Measurements from ENCODE around the gene ANAPC16. TPM values are rescaled to one million over a fixed set of nuclear protein-coding genes. Genes with fewer than 3 reads are reported as not detected.
A peak's percentile ranks its signal among the peaks of the same experiment; 100 is the strongest.

The ANAPC16 gene
- total RNA-seq (82.4 TPM), polyA plus RNA-seq (157 TPM)

- Histone ChIP-seq H3K36me3 (ENCODE audit: insufficient read depth) (no peaks in the 10 kb centered on the region), H3K27ac (ENCODE audit: low read depth) (peak within 1 kb of the TSS; percentile 95), H3K4me3 (ENCODE audit: low read depth, low read length) (peak within 1 kb of the TSS; percentile 55), H3K4me1 (ENCODE audit: insufficient read depth) (no peaks in the 10 kb centered on the region)
- WGBS = under 1% methylated on average over 64 of the region's 64 CpGs
- DNase-seq (ENCODE audit: extremely low spot score) = peak; percentile 85
These were observed at the start of gene ANAPC16, which contains the start of gene ASCC1 for GRCh38 chr10:72215611-72216549. Gene ANAPC16, plus strand, starts transcription at chr10:72216012. Its CDS starts 7,903 bp downstream, at chr10:72223915. Gene ASCC1, minus strand, starts transcription at chr10:72216276. Its CDS starts 2,978 bp downstream, at chr10:72213298.

DNA sequence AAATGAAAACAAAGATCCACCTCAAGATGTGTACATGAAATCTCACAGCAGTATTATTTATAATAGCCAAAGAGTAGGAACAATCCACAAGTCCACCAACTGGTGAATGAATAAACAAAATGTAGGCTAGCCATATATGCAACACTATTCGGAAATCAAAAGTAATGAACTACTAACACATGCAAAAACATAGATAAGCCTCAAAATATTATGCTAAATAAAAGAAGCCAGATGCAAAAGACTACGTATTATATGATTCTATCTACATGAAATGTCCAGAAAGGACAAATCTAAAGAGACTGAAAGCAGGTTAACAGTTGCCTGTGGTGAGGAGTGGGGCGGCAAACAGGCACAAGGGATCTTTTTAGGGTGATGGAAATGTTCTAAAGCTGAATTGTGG, 48.7 kb upstream of the ANAPC16 start:
- 90% methylated on average over 3 of the region's 3 CpGs for WGBS
- no peak overlapping the region for H3K4me3 ChIP-seq (ENCODE audit: low read depth, low read length)

DNA sequence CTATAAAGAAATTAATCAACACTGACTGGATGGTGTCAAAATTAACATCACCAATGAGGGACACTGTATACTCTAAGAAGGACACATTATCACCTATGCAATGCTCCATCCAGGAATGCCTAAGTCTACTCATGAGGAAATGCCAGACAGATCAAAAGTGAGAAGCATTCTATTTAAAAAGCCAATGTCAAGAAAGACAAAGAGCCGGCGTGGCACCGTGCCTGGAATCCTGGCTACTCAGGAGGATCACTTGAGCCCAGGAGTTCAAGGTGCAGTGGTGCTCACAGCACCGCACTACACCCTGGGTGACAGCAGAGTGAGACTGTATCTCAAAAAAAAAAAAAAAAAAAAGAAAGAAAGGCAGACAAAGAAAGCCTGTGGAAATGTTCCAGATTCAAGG, 45.5 kb upstream of the ANAPC16 start:
- H3K36me3 ChIP-seq (ENCODE audit: insufficient read depth) = no peaks in the 10 kb centered on the region
- no peak for DNase-seq (ENCODE audit: extremely low spot score)
- no peak overlapping the region for H3K27ac ChIP-seq (ENCODE audit: low read depth)
- 88% methylated on average over 4 of the region's 4 CpGs for WGBS
- no peaks in the 10 kb centered on the region for H3K4me1 ChIP-seq (ENCODE audit: insufficient read depth)
- no peak overlapping the region for H3K4me3 ChIP-seq (ENCODE audit: low read depth, low read length)

More for the DNA sequence above, 48.7 kb upstream of the ANAPC16 start:
- Histone ChIP-seq H3K4me1 (ENCODE audit: insufficient read depth) (no peaks in the 10 kb centered on the region), H3K36me3 (ENCODE audit: insufficient read depth) (no peaks in the 10 kb centered on the region), H3K27ac (ENCODE audit: low read depth) (no peak overlapping the region)
- no peak for DNase-seq (ENCODE audit: extremely low spot score)

DNA sequence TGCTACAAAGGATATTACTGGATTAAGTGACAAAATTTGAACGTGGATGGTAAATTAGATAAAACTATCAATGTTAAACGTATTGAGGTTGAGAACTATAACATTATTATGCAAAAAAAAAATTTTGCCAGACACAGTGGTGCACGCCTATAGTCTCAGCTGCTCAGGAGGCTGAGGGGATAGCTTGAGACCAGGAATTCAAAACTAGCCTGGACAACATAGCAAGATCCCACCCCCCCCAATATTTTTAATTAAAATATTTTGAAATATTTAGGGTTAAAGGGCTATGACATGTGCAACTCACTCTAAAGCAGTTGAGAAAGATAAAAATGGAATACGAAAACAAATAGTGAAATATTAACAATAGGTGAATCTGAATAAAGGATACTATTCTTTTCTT, 45.1 kb upstream of the ANAPC16 start:
- Histone ChIP-seq H3K4me1 (ENCODE audit: insufficient read depth) (no peaks in the 10 kb centered on the region), H3K36me3 (ENCODE audit: insufficient read depth) (no peaks in the 10 kb centered on the region), H3K27ac (ENCODE audit: low read depth) (no peak overlapping the region), H3K4me3 (ENCODE audit: low read depth, low read length) (no peak overlapping the region)
- no peak for DNase-seq (ENCODE audit: extremely low spot score)
- 91% methylated on average over 4 of the region's 4 CpGs for WGBS

GRCh38 chr10:72171175-72171630, 44.6 kb upstream of the ANAPC16 start:
- Histone ChIP-seq H3K27ac (ENCODE audit: low read depth) (no peak overlapping the region), H3K4me3 (ENCODE audit: low read depth, low read length) (no peak overlapping the region), H3K36me3 (ENCODE audit: insufficient read depth) (no peaks in the 10 kb centered on the region), H3K4me1 (ENCODE audit: insufficient read depth) (no peaks in the 10 kb centered on the region)
- WGBS = 81% methylated on average over 7 of the region's 7 CpGs
- DNase-seq (ENCODE audit: extremely low spot score) = no peak

GRCh38 chr10:72173262-72173618, 42.6 kb upstream of the ANAPC16 start:
- no peak overlapping the region for H3K4me3 ChIP-seq (ENCODE audit: low read depth, low read length)
- H3K36me3 ChIP-seq (ENCODE audit: insufficient read depth) = no peaks in the 10 kb centered on the region
- no peak overlapping the region for H3K27ac ChIP-seq (ENCODE audit: low read depth)
- 98% methylated on average over 3 of the region's 3 CpGs for WGBS
- H3K4me1 ChIP-seq (ENCODE audit: insufficient read depth) = no peaks in the 10 kb centered on the region
- DNase-seq (ENCODE audit: extremely low spot score) = no peak

- H3K4me1 ChIP-seq (ENCODE audit: insufficient read depth) = no peaks in the 10 kb centered on the region
- H3K4me3 ChIP-seq (ENCODE audit: low read depth, low read length) = no peak overlapping the region
- no peaks in the 10 kb centered on the region for H3K36me3 ChIP-seq (ENCODE audit: insufficient read depth)
- 86% methylated on average over 7 of the region's 7 CpGs for WGBS
- H3K27ac ChIP-seq (ENCODE audit: low read depth) = no peak overlapping the region
- DNase-seq (ENCODE audit: extremely low spot score) = no peak
These were observed 42.1 kb upstream of the ANAPC16 start for GRCh38 chr10:72173619-72174296.

DNA sequence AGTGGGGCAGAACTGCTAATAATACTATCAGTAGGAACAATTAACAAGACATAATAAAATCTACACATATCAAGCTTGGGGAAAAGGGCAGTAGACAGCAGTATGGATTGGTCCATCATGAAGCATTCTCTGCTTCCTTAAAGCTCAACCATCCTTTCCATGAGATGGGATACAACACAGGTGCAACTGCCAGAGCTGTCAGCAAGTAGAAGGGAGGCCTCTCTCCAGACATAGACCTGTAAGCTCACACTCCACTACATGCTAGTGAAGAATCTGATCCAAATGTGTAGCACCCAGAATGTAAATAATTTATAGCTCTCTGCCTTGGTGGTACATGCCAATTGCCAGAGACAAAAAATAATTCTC, 41.5 kb upstream of the ANAPC16 start:
- Histone ChIP-seq H3K4me1 (ENCODE audit: insufficient read depth) (no peaks in the 10 kb centered on the region), H3K4me3 (ENCODE audit: low read depth, low read length) (no peak overlapping the region), H3K27ac (ENCODE audit: low read depth) (no peak overlapping the region), H3K36me3 (ENCODE audit: insufficient read depth) (no peaks in the 10 kb centered on the region)
- DNase-seq (ENCODE audit: extremely low spot score) = no peak

- H3K36me3 ChIP-seq (ENCODE audit: insufficient read depth) = no peaks in the 10 kb centered on the region
- H3K27ac ChIP-seq (ENCODE audit: low read depth) = no peak overlapping the region
- 71% methylated on average over 1 of the region's 1 CpG for WGBS
- H3K4me1 ChIP-seq (ENCODE audit: insufficient read depth) = no peaks in the 10 kb centered on the region
- no peak for DNase-seq (ENCODE audit: extremely low spot score)
- no peak overlapping the region for H3K4me3 ChIP-seq (ENCODE audit: low read depth, low read length)
These were observed 40.7 kb upstream of the ANAPC16 start for GRCh38 chr10:72175149-72175548.

- Histone ChIP-seq H3K4me1 (ENCODE audit: insufficient read depth) (no peaks in the 10 kb centered on the region), H3K36me3 (ENCODE audit: insufficient read depth) (no peaks in the 10 kb centered on the region), H3K4me3 (ENCODE audit: low read depth, low read length) (no peak overlapping the region), H3K27ac (ENCODE audit: low read depth) (no peak overlapping the region)
- no peak for DNase-seq (ENCODE audit: extremely low spot score)
- 94% methylated on average over 2 of the region's 2 CpGs for WGBS
These were observed 39.1 kb upstream of the ANAPC16 start for GRCh38 chr10:72176701-72177100.

DNA sequence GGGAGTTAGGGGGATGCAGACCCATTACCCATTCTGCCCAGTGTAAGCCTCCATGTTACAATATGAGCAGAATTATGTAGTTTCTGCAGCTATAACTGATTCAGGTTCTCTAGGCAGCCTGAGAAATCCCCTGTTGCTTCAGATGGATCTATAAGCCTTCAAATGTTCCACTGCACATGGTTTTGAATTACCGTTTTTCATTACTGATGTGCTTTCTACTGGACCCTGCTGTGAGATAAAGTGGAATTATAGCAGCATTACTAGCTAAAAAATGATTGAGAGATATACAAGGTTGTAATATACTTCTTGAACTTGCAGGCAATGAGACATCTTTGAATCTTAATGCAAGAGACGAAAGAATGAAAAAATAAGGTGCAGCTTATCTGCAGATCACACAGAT, 38.4 kb upstream of the ANAPC16 start:
- H3K4me1 ChIP-seq (ENCODE audit: insufficient read depth) = no peaks in the 10 kb centered on the region
- no peaks in the 10 kb centered on the region for H3K36me3 ChIP-seq (ENCODE audit: insufficient read depth)
- no peak overlapping the region for H3K4me3 ChIP-seq (ENCODE audit: low read depth, low read length)
- 95% methylated on average over 2 of the region's 2 CpGs for WGBS
- no peak overlapping the region for H3K27ac ChIP-seq (ENCODE audit: low read depth)
- DNase-seq (ENCODE audit: extremely low spot score) = no peak

- Histone ChIP-seq H3K4me1 (ENCODE audit: insufficient read depth) (no peaks in the 10 kb centered on the region), H3K27ac (ENCODE audit: low read depth) (no peak overlapping the region), H3K36me3 (ENCODE audit: insufficient read depth) (no peaks in the 10 kb centered on the region), H3K4me3 (ENCODE audit: low read depth, low read length) (no peak overlapping the region)
- DNase-seq (ENCODE audit: extremely low spot score) = no peak
- WGBS = over 99% methylated on average over 2 of the region's 2 CpGs
These were observed 31.7 kb upstream of the ANAPC16 start for GRCh38 chr10:72184156-72184555.

DNA sequence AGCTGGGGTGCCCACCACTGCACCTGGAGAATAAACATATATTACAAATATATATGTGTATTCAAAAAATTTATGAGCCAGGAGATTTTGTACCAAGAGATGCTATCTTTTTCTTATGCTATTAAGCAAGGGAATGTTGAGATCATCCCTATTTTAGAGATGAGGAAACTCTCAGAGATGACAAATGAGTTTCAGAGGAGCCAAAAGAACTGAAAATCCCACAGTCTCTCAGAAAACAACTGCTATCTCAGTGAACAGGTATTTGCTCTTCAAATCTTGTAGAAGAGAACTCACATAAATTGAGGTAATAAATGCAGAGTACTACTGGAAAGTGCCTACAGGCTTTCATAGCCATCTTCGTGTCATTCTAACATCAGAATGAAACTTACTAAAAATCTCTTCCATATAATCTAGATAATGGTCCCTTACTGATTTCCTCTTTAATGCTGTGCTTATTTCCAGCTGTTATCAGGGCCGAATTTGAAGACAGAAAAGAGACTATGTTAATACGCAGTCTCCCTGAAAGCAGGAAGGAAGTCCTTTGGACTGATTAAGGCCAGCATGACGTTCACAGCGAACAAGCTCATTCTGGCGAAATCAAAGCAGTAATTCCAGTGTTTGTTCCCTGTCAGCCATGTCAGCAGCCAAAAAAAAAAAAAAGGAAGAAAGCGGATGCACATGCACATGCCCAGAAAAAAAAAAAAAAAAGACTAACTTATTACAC, 29.4 kb upstream of the ANAPC16 start:
- WGBS = 39% methylated on average over 7 of the region's 7 CpGs
- no peaks in the 10 kb centered on the region for H3K36me3 ChIP-seq (ENCODE audit: insufficient read depth)
- H3K4me3 ChIP-seq (ENCODE audit: low read depth, low read length) = no peak overlapping the region
- peak overlapping the region; percentile 87 for H3K27ac ChIP-seq (ENCODE audit: low read depth)
- no peaks in the 10 kb centered on the region for H3K4me1 ChIP-seq (ENCODE audit: insufficient read depth)
- DNase-seq (ENCODE audit: extremely low spot score) = no peak

All from urinary bladder (tissue), 4 donors.